IMR-90 (cell line): Measurements from ENCODE around the gene ASB6. TPM values are rescaled to one million over a fixed set of nuclear protein-coding genes. Genes with fewer than 3 reads are reported as not detected.

Source experiments
- ATAC-seq: fragments of 200-7000 bp; cut with Tn5 transposase; 2 replicates; pipeline ENCODE4 v1.9.1; 2020; ENCODE audit warnings: low read depth, mild to moderate bottlenecking, moderate library complexity
- BruUV-seq: library from RNA; stranded (reverse); fragments of 400-500 nt; replicated peaks from 2 replicates; lab custom pipeline; 2021; lab: Mats Ljungman, UMichigan
- CTCF ChIA-PET: fragments of 300-600 bp; formaldehyde crosslinking; extraction: SDS; loops from one replicate; lab custom pipeline; 2021; ENCODE audit warnings: antibody characterized with exemption; lab: Yijun Ruan, JAX
- POLR2A ChIA-PET: fragments of 300-600 bp; sonication (Branson Sonifier 250); formaldehyde crosslinking; loops from one replicate; lab custom pipeline; 2022; ENCODE audit warnings: antibody characterized with exemption; ENCODE audit not compliant: unreplicated experiment; lab: Charles Lee
- DNase-seq: peaks from one replicate; pipeline ENCODE4 v3.0.0; 2013
- H2AFZ ChIP-seq: replicated peaks from 2 replicates; pipeline ENCODE3; 2013; ENCODE audit warnings: low read length, mild to moderate bottlenecking; ENCODE audit not compliant: poor library complexity
- H2AK5ac ChIP-seq: 2 replicates; pipeline ENCODE4 v1.6.1; 2013; ENCODE audit warnings: low read depth, low read length, inconsistent platforms
- H2AK9ac ChIP-seq: replicated peaks from 2 replicates; pipeline ENCODE3; 2013; ENCODE audit warnings: mild to moderate bottlenecking, low read depth, low read length, moderate library complexity; ENCODE audit not compliant: poor library complexity
- H2BK120ac ChIP-seq: 2 replicates; pipeline ENCODE4 v1.6.1; 2013; ENCODE audit warnings: low read depth, low read length, inconsistent platforms
- H2BK15ac ChIP-seq: 3 replicates; pipeline ENCODE4 v1.6.1; 2013; ENCODE audit warnings: low read depth, low read length, inconsistent platforms
- H2BK20ac ChIP-seq: 2 replicates; pipeline ENCODE4 v1.6.1; 2013; ENCODE audit warnings: low read depth, mild to moderate bottlenecking, inconsistent platforms, low read length, moderate library complexity
- H2BK5ac ChIP-seq: 2 replicates; pipeline ENCODE4 v1.6.1; 2013; ENCODE audit warnings: mild to moderate bottlenecking, low read depth, low read length, inconsistent platforms; ENCODE audit not compliant: poor library complexity, severe bottlenecking
- H3K14ac ChIP-seq: replicated peaks from 2 replicates; pipeline ENCODE4 v1.6.1; 2013; ENCODE audit warnings: low read depth, low read length, inconsistent platforms
- H3K18ac ChIP-seq: 2 replicates; pipeline ENCODE4 v1.6.1; 2013; ENCODE audit warnings: low read depth, low read length, control low read depth
- H3K23ac ChIP-seq: 2 replicates; pipeline ENCODE4 v1.6.1; 2013; ENCODE audit warnings: low read depth, low read length, inconsistent platforms
- H3K27ac ChIP-seq: 2 replicates; pipeline ENCODE4 v1.5.1; 2013; ENCODE audit warnings: mild to moderate bottlenecking, control low read depth, low read length; ENCODE audit not compliant: insufficient read depth
- H3K27me3 ChIP-seq: 2 replicates; pipeline ENCODE4 v1.6.1; 2013; ENCODE audit warnings: low read length; ENCODE audit not compliant: control insufficient read depth, insufficient read depth
- H3K36me3 ChIP-seq: 2 replicates; pipeline ENCODE4 v1.6.1; 2013; ENCODE audit warnings: low read length, mixed read lengths; ENCODE audit not compliant: control insufficient read depth, insufficient read depth
- H3K4ac ChIP-seq: 2 replicates; pipeline ENCODE4 v1.6.1; 2013; ENCODE audit warnings: low read depth, low read length, inconsistent platforms
- H3K4me1 ChIP-seq: 2 replicates; pipeline ENCODE4 v1.6.1; 2013; ENCODE audit warnings: low read length, mixed read lengths; ENCODE audit not compliant: control insufficient read depth, insufficient read depth
- H3K4me2 ChIP-seq: 2 replicates; pipeline ENCODE4 v1.6.1; 2013; ENCODE audit warnings: low read depth, mild to moderate bottlenecking, control low read depth, low read length, moderate library complexity
- H3K4me3 ChIP-seq: 2 replicates; pipeline ENCODE4 v1.5.1; 2013; ENCODE audit warnings: low read depth, mild to moderate bottlenecking, control low read depth, low read length, moderate library complexity; ENCODE audit not compliant: insufficient read depth
- H3K56ac ChIP-seq: 2 replicates; pipeline ENCODE4 v1.6.1; 2013; ENCODE audit warnings: low read length, inconsistent platforms; ENCODE audit not compliant: insufficient read depth; ENCODE audit errors: extremely low read depth
- H3K79me1 ChIP-seq, 2 experiments: 2 replicates each; pipeline ENCODE4 v1.6.1; 2013; ENCODE audit warnings: low read length in 2 of 2, inconsistent platforms in 1 of 2, low read depth in 1 of 2
- H3K9ac ChIP-seq: 2 replicates; pipeline ENCODE4 v1.6.1; 2013; ENCODE audit warnings: low read depth, low read length, control low read depth
- H3K9me1 ChIP-seq: 2 replicates; pipeline ENCODE4 v1.6.1; 2013; ENCODE audit warnings: low read length, inconsistent platforms; ENCODE audit not compliant: insufficient read depth
- H3K9me3 ChIP-seq: 2 replicates; pipeline ENCODE4 v1.6.1; 2013; ENCODE audit warnings: low read length; ENCODE audit not compliant: control insufficient read depth, insufficient read depth
- H4K20me1 ChIP-seq: 2 replicates; pipeline ENCODE4 v1.6.1; 2013; ENCODE audit warnings: low read length, inconsistent platforms; ENCODE audit not compliant: insufficient read depth
- H4K5ac ChIP-seq: 2 replicates; pipeline ENCODE4 v1.6.1; 2013; ENCODE audit warnings: mild to moderate bottlenecking, low read depth, low read length, control low read depth
- H4K8ac ChIP-seq, 2 experiments: 2 replicates each; pipeline ENCODE4 v1.6.1; 2013; ENCODE audit warnings: low read depth in 2 of 2, low read length in 2 of 2, control low read depth in 1 of 2, inconsistent platforms in 1 of 2
- H4K91ac ChIP-seq: 2 replicates; pipeline ENCODE4 v1.6.1; 2013; ENCODE audit warnings: low read depth, low read length, inconsistent platforms; ENCODE audit not compliant: insufficient read depth
- CEBPB ChIP-seq: IDR thresholded peaks from 2 replicates; pipeline ENCODE4 v1.6.1; 2012; ENCODE audit warnings: low read depth, low read length, improper control_type of control experiment
- CHD1 ChIP-seq: IDR thresholded peaks from 2 replicates; pipeline ENCODE4 v1.6.1; 2012; ENCODE audit warnings: low read depth, low read length, improper control_type of control experiment
- MAFK ChIP-seq: IDR thresholded peaks from 2 replicates; pipeline ENCODE4 v1.6.1; 2012; ENCODE audit warnings: low read depth, low read length, improper control_type of control experiment
- MXI1 ChIP-seq: IDR thresholded peaks from 2 replicates; pipeline ENCODE4 v1.6.1; 2012; ENCODE audit warnings: low read depth, mild to moderate bottlenecking, low read length, moderate library complexity, borderline replicate concordance
- NFE2L2 ChIP-seq: fragments of 150-350 bp; IDR thresholded peaks from 2 replicates; pipeline ENCODE4 v1.6.1; 2016; ENCODE audit warnings: low read depth, mild to moderate bottlenecking, low read length
- RAD21 ChIP-seq: IDR thresholded peaks from 2 replicates; pipeline ENCODE4 v1.6.1; 2012; ENCODE audit warnings: low read length, improper control_type of control experiment
- RFX5 ChIP-seq: IDR thresholded peaks from 2 replicates; pipeline ENCODE4 v1.8.0; 2012; ENCODE audit warnings: low read depth, mild to moderate bottlenecking, low read length, moderate library complexity
- WGBS, 2 experiments: methylation state at CpG; one replicate each; pipeline versions ENCODE4 v1.1.5 to v1.1.7; 2013; ENCODE audit warnings: missing lambda C conversion rate in 2 of 2; ENCODE audit not compliant: insufficient read length in 1 of 2; ENCODE audit errors: extremely low coverage in 2 of 2; 5-methylcytosine and 5-hydroxymethylcytosine counted together
- dilution Hi-C: fragments of 300-500 bp; cut with HindIII; formaldehyde crosslinking; loops from one replicate; pipeline ENCODE4 v1.14.3; 2018; ENCODE audit warnings: low sequenced_read_pairs; ENCODE audit not compliant: unreplicated experiment
- in situ Hi-C: fragments of 300-500 bp; cut with MboI; formaldehyde crosslinking; loops from 3 replicates; pipeline ENCODE4 v1.14.3; 2019; ENCODE audit warnings: low sequenced_read_pairs, inconsistent platforms, mixed read lengths
- intact Hi-C: fragments of 100-400 bp; cut with micrococcal nuclease; formaldehyde crosslinking; loops from 2 replicates; pipeline ENCODE4 v1.10.0; 2022
- polyA plus RNA-seq, 3 experiments: library from polyadenylated mRNA; depleted of rRNA; stranded (reverse); fragments of >200 nt; gene quantifications; 2 replicates each; pipeline ENCODE4 v1.2.3, GENCODE V29; 2012; ENCODE audit warnings: low replicate concordance in 1 of 3
- total RNA-seq: library from RNA; depleted of rRNA; stranded (reverse); fragments of >200 nt; gene quantifications from 2 replicates; pipeline ENCODE4 v1.2.3, GENCODE V29; 2012
- TF ChIP-seq, protein P1 (sequence below): fragments of 150-350 bp; IDR thresholded peaks from 2 replicates; pipeline ENCODE4 v1.6.1; 2016; ENCODE audit warnings: low read depth, mild to moderate bottlenecking, low read length, moderate library complexity, borderline replicate concordance

ASB6 gene
- total and polyA plus RNA-seq, 2 of the 4 experiments (the other 2 are of a cell fraction) = 9.7 to 28.9 TPM

DNA sequence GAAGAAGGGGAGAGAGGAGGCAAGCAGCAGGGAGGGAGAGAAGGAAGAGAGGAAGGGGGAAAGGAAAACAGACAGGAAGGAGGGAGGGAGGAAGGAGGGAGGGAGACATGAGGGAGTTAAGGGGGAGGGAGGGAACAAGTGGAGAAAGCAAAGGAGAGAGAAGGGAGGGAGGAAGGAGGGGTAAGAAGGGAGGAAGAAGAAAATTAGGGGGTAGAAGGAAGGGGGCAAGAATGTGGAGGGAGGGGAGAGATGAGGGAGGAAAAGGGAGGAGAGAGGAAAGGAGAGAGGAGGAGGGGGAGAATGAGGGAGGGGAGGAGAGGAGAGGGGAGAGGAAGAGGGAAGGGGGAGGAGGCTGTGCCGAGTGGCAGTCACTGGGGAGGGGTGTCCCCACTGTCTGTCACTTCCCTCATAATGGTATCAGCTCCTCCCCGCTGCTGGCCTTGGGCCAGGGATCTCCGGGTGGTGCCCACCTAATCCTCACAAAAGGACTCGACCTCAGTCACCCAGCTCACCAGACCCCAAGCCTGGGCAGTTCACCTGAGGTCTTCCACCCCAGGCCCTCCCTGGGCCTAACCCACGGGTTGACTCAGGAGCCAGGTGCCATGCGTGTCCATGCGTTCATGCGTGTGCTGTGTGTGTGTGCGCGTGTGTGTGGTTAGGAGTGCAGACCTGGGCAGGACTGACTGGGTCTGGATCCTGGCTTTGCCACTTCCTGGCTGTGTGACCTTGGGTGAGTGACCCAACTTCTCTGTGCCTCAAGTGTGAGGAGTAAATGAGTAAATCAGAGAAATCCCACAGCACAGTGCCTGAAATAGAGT, 39.1 kb downstream of the ASB6 start:
- peak overlapping the region; percentile 83 for H4K91ac ChIP-seq
- peak overlapping the region; percentile 91 for H2BK120ac ChIP-seq
- H2AK5ac ChIP-seq = peak overlapping the region; percentile 93
- H4K20me1 ChIP-seq = no peaks in the 10 kb centered on the region
- H3K14ac ChIP-seq = peak overlapping the region; percentile 76; the same call in 1 of the 2 replicates
- intact Hi-C loops = no loop called here
- no peak overlapping the region for H3K4me2 ChIP-seq
- POLR2A ChIA-PET = no interaction called here
- CTCF ChIA-PET = no interaction called here
- H2BK5ac ChIP-seq = peak overlapping the region; percentile 12
- H4K5ac ChIP-seq = no peak overlapping the region
- H3K27me3 ChIP-seq = no peaks in the 10 kb centered on the region
- H2AFZ ChIP-seq = peak overlapping the region; percentile 78
- no peak overlapping the region; the same call in 1 of the 2 replicates for H3K23ac ChIP-seq
- in situ Hi-C loops = loop anchor here (10.0 kb wide), 1 partner anchor 268 kb away; no protein-coding TSS in a partner anchor
- peak overlapping the region; percentile 70; the same call in 2 of the 3 replicates for H2BK15ac ChIP-seq
- H3K9me1 ChIP-seq = peaks cover 14% of the 10 kb centered on the region
- no peak overlapping the region for H3K56ac ChIP-seq
- dilution Hi-C loops = no loop called here
- ATAC-seq (no peak), DNase-seq (no peak)
- no peaks in the 10 kb centered on the region for H3K9me3 ChIP-seq
- BruUV-seq = no TSS peak
- peak overlapping the region; percentile 25; the same call in 1 of the 2 replicates for H3K9ac ChIP-seq
- no peak overlapping the region for H3K27ac ChIP-seq
- peak overlapping the region; percentile 84 for H2AK9ac ChIP-seq
- H4K8ac ChIP-seq = peak overlapping the region; percentile 72 to 86; a peak in 3 of 4 replicates
- peaks cover 12% of the 10 kb centered on the region for H3K4me1 ChIP-seq
- H3K18ac ChIP-seq = no peak overlapping the region
- H3K4ac ChIP-seq = peak overlapping the region; percentile 75
- 0 out of 2 replicates have a peak overlapping the region, but pooled peaks have one; percentile 36 for H2BK20ac ChIP-seq
- no CpG with 5 or more reads among the region's 10 CpGs for WGBS, 2 experiments
- H3K79me1 ChIP-seq = peaks cover 3 to 7% of the 10 kb centered on the region in 2 experiments; a peak in 3 of 4 replicates
- H3K36me3 ChIP-seq = no peaks in the 10 kb centered on the region
- no peak overlapping the region for H3K4me3 ChIP-seq
- TF ChIP-seq MAFK (no peak), CEBPB (no peak), RAD21 (no peak), NFE2L2 (no peak), MXI1 (no peak), CHD1 (no peak), RFX5 (no peak)
- TF ChIP-seq, protein P1, sequence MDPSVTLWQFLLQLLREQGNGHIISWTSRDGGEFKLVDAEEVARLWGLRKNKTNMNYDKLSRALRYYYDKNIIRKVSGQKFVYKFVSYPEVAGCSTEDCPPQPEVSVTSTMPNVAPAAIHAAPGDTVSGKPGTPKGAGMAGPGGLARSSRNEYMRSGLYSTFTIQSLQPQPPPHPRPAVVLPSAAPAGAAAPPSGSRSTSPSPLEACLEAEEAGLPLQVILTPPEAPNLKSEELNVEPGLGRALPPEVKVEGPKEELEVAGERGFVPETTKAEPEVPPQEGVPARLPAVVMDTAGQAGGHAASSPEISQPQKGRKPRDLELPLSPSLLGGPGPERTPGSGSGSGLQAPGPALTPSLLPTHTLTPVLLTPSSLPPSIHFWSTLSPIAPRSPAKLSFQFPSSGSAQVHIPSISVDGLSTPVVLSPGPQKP = no peak
